IMR-90 (cell line): ENCODE data around the gene MGRN1. TPM values are rescaled to one million over a fixed set of nuclear protein-coding genes. Genes with fewer than 3 reads are reported as not detected.

Experiments used
- ATAC-seq: fragments of 200-7000 bp; cut with Tn5 transposase; 2 replicates; pipeline ENCODE4 v1.9.1; 2020; ENCODE audit warnings: low read depth, mild to moderate bottlenecking, moderate library complexity
- BruUV-seq: library from RNA; stranded (reverse); fragments of 400-500 nt; replicated peaks from 2 replicates; lab custom pipeline; 2021; lab: Mats Ljungman, UMichigan
- CTCF ChIA-PET: fragments of 300-600 bp; formaldehyde crosslinking; extraction: SDS; loops from one replicate; lab custom pipeline; 2021; ENCODE audit warnings: antibody characterized with exemption; lab: Yijun Ruan, JAX
- POLR2A ChIA-PET: fragments of 300-600 bp; sonication (Branson Sonifier 250); formaldehyde crosslinking; loops from one replicate; lab custom pipeline; 2022; ENCODE audit warnings: antibody characterized with exemption; ENCODE audit not compliant: unreplicated experiment; lab: Charles Lee
- DNase-seq: peaks from one replicate; pipeline ENCODE4 v3.0.0; 2013
- H2AFZ ChIP-seq: replicated peaks from 2 replicates; pipeline ENCODE3; 2013; ENCODE audit warnings: low read length, mild to moderate bottlenecking; ENCODE audit not compliant: poor library complexity
- H2AK5ac ChIP-seq: 2 replicates; pipeline ENCODE4 v1.6.1; 2013; ENCODE audit warnings: low read depth, low read length, inconsistent platforms
- H2AK9ac ChIP-seq: replicated peaks from 2 replicates; pipeline ENCODE3; 2013; ENCODE audit warnings: mild to moderate bottlenecking, low read depth, low read length, moderate library complexity; ENCODE audit not compliant: poor library complexity
- H2BK120ac ChIP-seq: 2 replicates; pipeline ENCODE4 v1.6.1; 2013; ENCODE audit warnings: low read depth, low read length, inconsistent platforms
- H2BK15ac ChIP-seq: 3 replicates; pipeline ENCODE4 v1.6.1; 2013; ENCODE audit warnings: low read depth, low read length, inconsistent platforms
- H2BK20ac ChIP-seq: 2 replicates; pipeline ENCODE4 v1.6.1; 2013; ENCODE audit warnings: low read depth, mild to moderate bottlenecking, inconsistent platforms, low read length, moderate library complexity
- H2BK5ac ChIP-seq: 2 replicates; pipeline ENCODE4 v1.6.1; 2013; ENCODE audit warnings: mild to moderate bottlenecking, low read depth, low read length, inconsistent platforms; ENCODE audit not compliant: poor library complexity, severe bottlenecking
- H3K14ac ChIP-seq: replicated peaks from 2 replicates; pipeline ENCODE4 v1.6.1; 2013; ENCODE audit warnings: low read depth, low read length, inconsistent platforms
- H3K18ac ChIP-seq: 2 replicates; pipeline ENCODE4 v1.6.1; 2013; ENCODE audit warnings: low read depth, low read length, control low read depth
- H3K23ac ChIP-seq: 2 replicates; pipeline ENCODE4 v1.6.1; 2013; ENCODE audit warnings: low read depth, low read length, inconsistent platforms
- H3K27ac ChIP-seq: 2 replicates; pipeline ENCODE4 v1.5.1; 2013; ENCODE audit warnings: mild to moderate bottlenecking, control low read depth, low read length; ENCODE audit not compliant: insufficient read depth
- H3K27me3 ChIP-seq: 2 replicates; pipeline ENCODE4 v1.6.1; 2013; ENCODE audit warnings: low read length; ENCODE audit not compliant: control insufficient read depth, insufficient read depth
- H3K36me3 ChIP-seq: 2 replicates; pipeline ENCODE4 v1.6.1; 2013; ENCODE audit warnings: low read length, mixed read lengths; ENCODE audit not compliant: control insufficient read depth, insufficient read depth
- H3K4ac ChIP-seq: 2 replicates; pipeline ENCODE4 v1.6.1; 2013; ENCODE audit warnings: low read depth, low read length, inconsistent platforms
- H3K4me1 ChIP-seq: 2 replicates; pipeline ENCODE4 v1.6.1; 2013; ENCODE audit warnings: low read length, mixed read lengths; ENCODE audit not compliant: control insufficient read depth, insufficient read depth
- H3K4me2 ChIP-seq: 2 replicates; pipeline ENCODE4 v1.6.1; 2013; ENCODE audit warnings: low read depth, mild to moderate bottlenecking, control low read depth, low read length, moderate library complexity
- H3K4me3 ChIP-seq: 2 replicates; pipeline ENCODE4 v1.5.1; 2013; ENCODE audit warnings: low read depth, mild to moderate bottlenecking, control low read depth, low read length, moderate library complexity; ENCODE audit not compliant: insufficient read depth
- H3K56ac ChIP-seq: 2 replicates; pipeline ENCODE4 v1.6.1; 2013; ENCODE audit warnings: low read length, inconsistent platforms; ENCODE audit not compliant: insufficient read depth; ENCODE audit errors: extremely low read depth
- H3K79me1 ChIP-seq, 2 experiments: 2 replicates each; pipeline ENCODE4 v1.6.1; 2013; ENCODE audit warnings: low read length in 2 of 2, inconsistent platforms in 1 of 2, low read depth in 1 of 2
- H3K9ac ChIP-seq: 2 replicates; pipeline ENCODE4 v1.6.1; 2013; ENCODE audit warnings: low read depth, low read length, control low read depth
- H3K9me1 ChIP-seq: 2 replicates; pipeline ENCODE4 v1.6.1; 2013; ENCODE audit warnings: low read length, inconsistent platforms; ENCODE audit not compliant: insufficient read depth
- H3K9me3 ChIP-seq: 2 replicates; pipeline ENCODE4 v1.6.1; 2013; ENCODE audit warnings: low read length; ENCODE audit not compliant: control insufficient read depth, insufficient read depth
- H4K20me1 ChIP-seq: 2 replicates; pipeline ENCODE4 v1.6.1; 2013; ENCODE audit warnings: low read length, inconsistent platforms; ENCODE audit not compliant: insufficient read depth
- H4K5ac ChIP-seq: 2 replicates; pipeline ENCODE4 v1.6.1; 2013; ENCODE audit warnings: mild to moderate bottlenecking, low read depth, low read length, control low read depth
- H4K8ac ChIP-seq, 2 experiments: 2 replicates each; pipeline ENCODE4 v1.6.1; 2013; ENCODE audit warnings: low read depth in 2 of 2, low read length in 2 of 2, control low read depth in 1 of 2, inconsistent platforms in 1 of 2
- H4K91ac ChIP-seq: 2 replicates; pipeline ENCODE4 v1.6.1; 2013; ENCODE audit warnings: low read depth, low read length, inconsistent platforms; ENCODE audit not compliant: insufficient read depth
- CEBPB ChIP-seq: IDR thresholded peaks from 2 replicates; pipeline ENCODE4 v1.6.1; 2012; ENCODE audit warnings: low read depth, low read length, improper control_type of control experiment
- CHD1 ChIP-seq: IDR thresholded peaks from 2 replicates; pipeline ENCODE4 v1.6.1; 2012; ENCODE audit warnings: low read depth, low read length, improper control_type of control experiment
- CTCF ChIP-seq: conservative IDR thresholded peaks from 2 replicates; pipeline ENCODE4 v1.5.1; 2012; ENCODE audit warnings: mild to moderate bottlenecking, low read depth, low read length, improper control_type of control experiment
- FOS ChIP-seq: fragments of 150-350 bp; IDR thresholded peaks from 2 replicates; pipeline ENCODE4 v1.6.1; 2016; ENCODE audit warnings: low read depth, low read length
- MAZ ChIP-seq: IDR thresholded peaks from 2 replicates; pipeline ENCODE4 v1.6.1; 2012; ENCODE audit warnings: low read depth, mild to moderate bottlenecking, low read length, improper control_type of control experiment, moderate library complexity, borderline replicate concordance
- MXI1 ChIP-seq: IDR thresholded peaks from 2 replicates; pipeline ENCODE4 v1.6.1; 2012; ENCODE audit warnings: low read depth, mild to moderate bottlenecking, low read length, moderate library complexity, borderline replicate concordance
- NFE2L2 ChIP-seq: fragments of 150-350 bp; IDR thresholded peaks from 2 replicates; pipeline ENCODE4 v1.6.1; 2016; ENCODE audit warnings: low read depth, mild to moderate bottlenecking, low read length
- POLR2A ChIP-seq: IDR thresholded peaks from 2 replicates; pipeline ENCODE4 v1.6.1; 2012; ENCODE audit warnings: mild to moderate bottlenecking, low read depth, low read length
- RAD21 ChIP-seq: IDR thresholded peaks from 2 replicates; pipeline ENCODE4 v1.6.1; 2012; ENCODE audit warnings: low read length, improper control_type of control experiment
- RCOR1 ChIP-seq: IDR thresholded peaks from 2 replicates; pipeline ENCODE4 v1.6.1; 2012; ENCODE audit warnings: mild to moderate bottlenecking, low read length, improper control_type of control experiment; ENCODE audit not compliant: insufficient replicate concordance
- RFX5 ChIP-seq: IDR thresholded peaks from 2 replicates; pipeline ENCODE4 v1.8.0; 2012; ENCODE audit warnings: low read depth, mild to moderate bottlenecking, low read length, moderate library complexity
- WGBS, 2 experiments: methylation state at CpG; one replicate each; pipeline versions ENCODE4 v1.1.5 to v1.1.7; 2013; ENCODE audit warnings: missing lambda C conversion rate in 2 of 2; ENCODE audit not compliant: insufficient read length in 1 of 2; ENCODE audit errors: extremely low coverage in 2 of 2; 5-methylcytosine and 5-hydroxymethylcytosine counted together
- dilution Hi-C: fragments of 300-500 bp; cut with HindIII; formaldehyde crosslinking; loops from one replicate; pipeline ENCODE4 v1.14.3; 2018; ENCODE audit warnings: low sequenced_read_pairs; ENCODE audit not compliant: unreplicated experiment
- in situ Hi-C: fragments of 300-500 bp; cut with MboI; formaldehyde crosslinking; loops from 3 replicates; pipeline ENCODE4 v1.14.3; 2019; ENCODE audit warnings: low sequenced_read_pairs, inconsistent platforms, mixed read lengths
- intact Hi-C: fragments of 100-400 bp; cut with micrococcal nuclease; formaldehyde crosslinking; loops from 2 replicates; pipeline ENCODE4 v1.10.0; 2022
- polyA plus RNA-seq, 3 experiments: library from polyadenylated mRNA; depleted of rRNA; stranded (reverse); fragments of >200 nt; gene quantifications; 2 replicates each; pipeline ENCODE4 v1.2.3, GENCODE V29; 2012; ENCODE audit warnings: low replicate concordance in 1 of 3
- total RNA-seq: library from RNA; depleted of rRNA; stranded (reverse); fragments of >200 nt; gene quantifications from 2 replicates; pipeline ENCODE4 v1.2.3, GENCODE V29; 2012

Gene MGRN1
- total and polyA plus RNA-seq, 2 of the 4 experiments (the other 2 are of a cell fraction), result 11.7 to 32.7 TPM

- Histone ChIP-seq H3K23ac (no peak within 1 kb of the TSS), H4K91ac (no peak within 1 kb of the TSS; the same call in 1 of the 2 replicates), H3K4me2 (peak within 1 kb of the TSS; percentile 86), H2AK9ac (peak within 1 kb of the TSS; percentile 99), H2BK5ac (peak within 1 kb of the TSS; percentile 49), H2AFZ (peak within 1 kb of the TSS; percentile 96), H2AK5ac (peak within 1 kb of the TSS; percentile 96), H3K79me1 (peaks cover 0 to 26% of the 10 kb centered on the region in 2 experiments; a peak in 3 of 4 replicates), H4K20me1 (peaks cover 17% of the 10 kb centered on the region), H3K18ac (no peak within 1 kb of the TSS), H3K56ac (no peak within 1 kb of the TSS), H3K4me1 (peaks cover 7% of the 10 kb centered on the region), H3K27ac (peak within 1 kb of the TSS; percentile 84), H3K9me3 (no peaks in the 10 kb centered on the region), H2BK20ac (no peak within 1 kb of the TSS), H3K9me1 (peaks cover 5% of the 10 kb centered on the region; the same call in 1 of the 2 replicates), H3K36me3 (peaks cover 37% of the 10 kb centered on the region), H3K4ac (peak within 1 kb of the TSS; percentile 85), H4K5ac (peak within 1 kb of the TSS; percentile 50; the same call in 1 of the 2 replicates), H2BK120ac (no peak within 1 kb of the TSS), H2BK15ac (no peak within 1 kb of the TSS), H3K14ac (peak within 1 kb of the TSS; percentile 79; the same call in 1 of the 2 replicates), H3K4me3 (peak within 1 kb of the TSS; percentile 89), H3K27me3 (no peaks in the 10 kb centered on the region), H4K8ac (peak within 1 kb of the TSS; percentile 86 to 92; a peak in 3 of 4 replicates), H3K9ac (peak within 1 kb of the TSS; percentile 84)
- in situ Hi-C loops, result no loop called here
- BruUV-seq, result no TSS peak
- dilution Hi-C loops, result no loop called here
- CTCF ChIA-PET, result no interaction called here
- ATAC-seq, result peak; percentile 92
- intact Hi-C loops, result no loop called here
- peak; percentile 89 for DNase-seq
- no peak for TF ChIP-seq CEBPB
- no peak for TF ChIP-seq FOS
- no peak; the same call in 1 of the 2 replicates for TF ChIP-seq POLR2A
- peak; percentile 45; the same call in 1 of the 2 replicates for TF ChIP-seq CTCF
- TF ChIP-seq NFE2L2, result no peak
- TF ChIP-seq MAZ, result peak; percentile 66; the same call in 1 of the 2 replicates
- TF ChIP-seq RFX5, result no peak
- TF ChIP-seq MXI1, result peak; percentile 35; the same call in 1 of the 2 replicates
- TF ChIP-seq RCOR1, result no peak
- TF ChIP-seq CHD1, result no peak
- TF ChIP-seq RAD21, result no peak
- WGBS, 2 experiments, result 1% methylated on average over 57 of the region's 91 CpGs; no CpG with 5 or more reads in 1 of the 2 experiments
- POLR2A ChIA-PET, result no interaction called here
These were observed 68.8 kb downstream of the MGRN1 start, which contains the start of gene NUDT16L1 for GRCh38 chr16:4693296-4693955. TSS of gene NUDT16L1 (plus strand) at chr16:4693562. CDS start at chr16:4693727, 165 bp downstream.
